Measurements from ENCODE around the gene CACNB3. TPM values are rescaled to one million over a fixed set of nuclear protein-coding genes. Genes with fewer than 3 reads are reported as not detected.

Gene CACNB3
- total RNA-seq, 1 donor from 2014 or later, result 2.1 TPM

DNA sequence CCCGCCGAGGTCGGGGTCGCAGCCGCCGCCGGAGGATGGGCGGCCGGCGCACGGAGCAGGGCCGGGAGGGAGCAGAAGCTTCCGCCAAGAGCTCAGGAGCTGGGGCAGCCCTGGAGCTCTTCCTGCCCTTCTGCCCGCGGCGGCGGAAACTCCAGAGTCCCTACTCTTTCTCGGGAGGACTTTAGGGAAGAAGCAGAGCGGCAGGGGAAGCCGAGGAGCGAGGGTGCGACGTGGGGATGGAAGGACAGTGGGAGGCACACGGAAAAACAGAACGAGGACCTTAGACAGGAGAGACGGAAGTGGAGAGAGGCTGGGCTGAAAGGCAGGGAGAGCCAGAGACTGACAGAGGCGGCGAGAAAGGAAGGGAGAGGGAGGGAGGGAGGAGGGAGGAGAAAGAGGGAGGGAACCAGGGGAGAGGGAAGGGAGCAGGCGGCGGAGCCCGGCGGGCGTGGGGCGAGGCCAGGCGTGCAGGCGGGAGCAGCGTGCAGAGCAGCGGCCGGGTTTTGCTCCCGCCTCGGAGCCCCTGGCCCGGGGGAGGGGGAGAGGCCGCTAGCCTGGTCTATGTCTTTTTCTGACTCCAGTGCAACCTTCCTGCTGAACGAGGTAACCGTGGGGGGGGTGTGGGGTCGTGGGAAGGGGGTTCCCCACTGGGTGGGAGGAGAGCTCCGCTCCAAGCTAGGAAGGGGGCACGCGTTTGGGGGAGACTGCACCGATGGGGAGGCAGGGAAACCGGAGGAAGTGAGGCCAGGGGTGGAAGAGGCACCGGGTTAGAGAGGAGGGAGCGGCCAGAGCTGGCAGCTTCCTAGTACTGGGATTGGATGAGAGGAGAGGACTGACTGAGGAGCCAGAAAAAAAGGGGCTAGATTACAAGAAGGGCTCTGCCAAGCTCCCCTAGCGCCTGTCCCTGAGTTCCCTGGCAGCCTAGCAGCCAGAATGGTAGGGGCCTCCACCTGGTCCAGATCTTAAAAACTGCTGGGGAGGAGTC lies 2.9 kb upstream of the CACNB3 start:
- ChIA-PET POLR2A (interaction anchor here (0.6 to 1.2 kb wide), 5 partner anchors 13 to 617 kb away, joined by 3 to 7 read pairs (median 3); partner anchors contain the start of genes DDX23 and RND1), CTCF (interaction anchor here (0.7 to 1.9 kb wide), 10 partner anchors 9 to 173 kb away, joined by 3 to 8 read pairs (median 3); partner anchors contain the start of gene DDX23)
- H3K4me1 Mint-ChIP-seq, result peaks cover 38% of the 10 kb centered on the region
- intact Hi-C loops (cut with micrococcal nuclease), result loop anchor here (2.0 kb wide), 1 partner anchor 75 kb away; no protein-coding TSS in a partner anchor
- no peaks in the 10 kb centered on the region for H3K9me3 Mint-ChIP-seq
- TF ChIP-seq, protein P1, sequence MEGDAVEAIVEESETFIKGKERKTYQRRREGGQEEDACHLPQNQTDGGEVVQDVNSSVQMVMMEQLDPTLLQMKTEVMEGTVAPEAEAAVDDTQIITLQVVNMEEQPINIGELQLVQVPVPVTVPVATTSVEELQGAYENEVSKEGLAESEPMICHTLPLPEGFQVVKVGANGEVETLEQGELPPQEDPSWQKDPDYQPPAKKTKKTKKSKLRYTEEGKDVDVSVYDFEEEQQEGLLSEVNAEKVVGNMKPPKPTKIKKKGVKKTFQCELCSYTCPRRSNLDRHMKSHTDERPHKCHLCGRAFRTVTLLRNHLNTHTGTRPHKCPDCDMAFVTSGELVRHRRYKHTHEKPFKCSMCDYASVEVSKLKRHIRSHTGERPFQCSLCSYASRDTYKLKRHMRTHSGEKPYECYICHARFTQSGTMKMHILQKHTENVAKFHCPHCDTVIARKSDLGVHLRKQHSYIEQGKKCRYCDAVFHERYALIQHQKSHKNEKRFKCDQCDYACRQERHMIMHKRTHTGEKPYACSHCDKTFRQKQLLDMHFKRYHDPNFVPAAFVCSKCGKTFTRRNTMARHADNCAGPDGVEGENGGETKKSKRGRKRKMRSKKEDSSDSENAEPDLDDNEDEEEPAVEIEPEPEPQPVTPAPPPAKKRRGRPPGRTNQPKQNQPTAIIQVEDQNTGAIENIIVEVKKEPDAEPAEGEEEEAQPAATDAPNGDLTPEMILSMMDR (IDR thresholded peaks at IDR 0.05), result no peak
- H3K4me3 Mint-ChIP-seq, result peak overlapping the region; percentile 92
- H3K36me3 Mint-ChIP-seq (ENCODE audit: low read depth), result peaks cover 3% of the 10 kb centered on the region
- peak; percentile 23 for ATAC-seq (ENCODE audit: low read depth)
- H3K27ac Mint-ChIP-seq, result no peak overlapping the region
- peaks cover 13% of the 10 kb centered on the region for H3K27me3 Mint-ChIP-seq
- no peak for DNase-seq

DNA sequence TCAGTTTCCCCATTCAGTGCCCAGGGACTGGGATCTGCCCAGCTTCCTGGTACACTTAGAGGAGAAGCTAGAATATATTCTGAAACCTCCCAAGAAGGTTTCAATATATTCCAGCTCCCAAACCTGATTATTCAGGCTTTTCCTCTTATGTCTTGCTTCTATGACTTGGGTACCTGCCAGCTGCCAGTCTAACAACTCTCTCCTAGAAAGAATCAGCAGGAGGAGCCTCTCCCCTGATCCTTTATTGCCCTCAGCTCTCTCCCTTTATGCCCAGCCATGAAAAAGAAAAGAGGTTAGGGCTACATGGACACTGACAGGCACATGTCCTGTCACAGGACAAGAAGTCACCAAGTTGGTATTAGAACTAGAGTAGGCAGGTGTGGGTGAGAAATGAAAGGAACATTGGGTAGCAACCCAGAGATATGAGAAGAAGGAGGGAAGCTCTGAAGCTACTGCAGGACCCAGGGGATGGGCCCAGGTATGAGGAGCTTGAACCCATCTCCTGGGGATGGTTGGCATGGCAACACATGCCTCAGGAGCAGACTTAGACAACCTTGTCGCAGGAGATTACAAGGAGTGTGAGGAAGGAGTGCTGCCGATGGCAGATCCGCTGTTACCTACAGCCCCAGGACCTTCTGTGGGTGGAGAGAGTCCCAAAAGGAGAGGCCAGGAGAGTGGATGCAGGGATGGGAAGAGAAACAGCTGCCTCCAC lies 2.0 kb upstream of the CACNB3 start:
- H3K36me3 Mint-ChIP-seq (ENCODE audit: low read depth), result peaks cover 3% of the 10 kb centered on the region
- no peak overlapping the region for H3K27ac Mint-ChIP-seq
- H3K9me3 Mint-ChIP-seq, result no peaks in the 10 kb centered on the region
- ChIA-PET CTCF (interaction anchor here (0.9 to 1.4 kb wide), 3 partner anchors 11 to 172 kb away, joined by 3 to 5 read pairs (median 3); partner anchors contain the start of gene DDX23), POLR2A (no interaction called here)
- intact Hi-C loops (cut with micrococcal nuclease), result no loop called here
- TF ChIP-seq, protein P1 (IDR thresholded peaks at IDR 0.05), result no peak
- ATAC-seq (ENCODE audit: low read depth) (no peak), DNase-seq (no peak)
- H3K4me1 Mint-ChIP-seq, result peaks cover 38% of the 10 kb centered on the region
- peaks cover 13% of the 10 kb centered on the region for H3K27me3 Mint-ChIP-seq
- peak overlapping the region; percentile 92 for H3K4me3 Mint-ChIP-seq

DNA sequence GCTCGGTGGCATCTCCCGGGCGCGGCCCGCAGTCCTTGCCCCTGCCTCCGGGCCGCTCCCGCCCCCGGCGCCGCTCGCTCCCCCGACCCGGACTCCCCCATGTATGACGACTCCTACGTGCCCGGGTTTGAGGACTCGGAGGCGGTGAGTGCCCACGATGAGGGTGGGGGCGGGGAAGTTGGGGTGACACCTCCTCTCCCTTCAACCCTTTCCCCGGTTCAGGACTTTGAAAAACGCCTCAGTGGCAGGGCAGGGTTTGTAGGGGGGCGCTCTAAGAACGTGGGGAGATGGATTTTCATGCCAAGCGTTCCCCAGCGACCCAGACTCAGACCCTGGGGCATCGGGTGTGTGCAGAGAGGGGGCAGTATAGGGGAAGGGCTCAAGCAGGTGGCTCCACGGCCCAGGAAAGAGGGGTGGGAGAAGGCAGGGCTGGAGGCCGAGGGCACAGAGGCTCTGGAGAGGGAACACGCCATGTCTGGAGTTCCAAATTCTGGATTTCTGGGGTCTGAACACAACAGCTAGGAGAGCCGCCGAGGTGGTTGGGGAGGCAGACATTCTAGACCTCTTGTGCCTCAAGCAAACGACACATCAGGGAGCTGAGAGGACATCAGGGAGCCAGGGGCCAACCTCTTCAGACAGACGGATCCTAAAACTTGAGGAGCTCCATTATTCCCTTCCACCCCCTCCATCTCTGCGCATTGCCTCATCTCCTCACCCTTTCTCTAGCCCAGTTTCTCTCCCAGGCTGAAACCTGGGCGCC lies 715 bp downstream of the CACNB3 start:
- peak; percentile 25 for DNase-seq
- POLR2A ChIA-PET, result interaction anchor here (0.6 to 1.2 kb wide), 2 partner anchors 33 to 74 kb away, joined by 3 to 4 read pairs; partner anchors contain the start of gene DDX23
- CTCF ChIA-PET, result no interaction called here
- Mint-ChIP-seq H3K4me1 (peaks cover 33% of the 10 kb centered on the region), H3K4me3 (peak overlapping the region; percentile 87), H3K9me3 (no peaks in the 10 kb centered on the region), H3K27me3 (peaks cover 13% of the 10 kb centered on the region), H3K27ac (no peak overlapping the region), H3K36me3 (ENCODE audit: low read depth) (peaks cover 3% of the 10 kb centered on the region)
- intact Hi-C loops (cut with micrococcal nuclease), result loop anchor here (1.0 kb wide), 1 partner anchor 33 kb away; the partner anchor contains the start of gene DDX23
- peak; percentile 6 for ATAC-seq (ENCODE audit: low read depth)
- TF ChIP-seq, protein P1 (IDR thresholded peaks at IDR 0.05), result no peak

DNA sequence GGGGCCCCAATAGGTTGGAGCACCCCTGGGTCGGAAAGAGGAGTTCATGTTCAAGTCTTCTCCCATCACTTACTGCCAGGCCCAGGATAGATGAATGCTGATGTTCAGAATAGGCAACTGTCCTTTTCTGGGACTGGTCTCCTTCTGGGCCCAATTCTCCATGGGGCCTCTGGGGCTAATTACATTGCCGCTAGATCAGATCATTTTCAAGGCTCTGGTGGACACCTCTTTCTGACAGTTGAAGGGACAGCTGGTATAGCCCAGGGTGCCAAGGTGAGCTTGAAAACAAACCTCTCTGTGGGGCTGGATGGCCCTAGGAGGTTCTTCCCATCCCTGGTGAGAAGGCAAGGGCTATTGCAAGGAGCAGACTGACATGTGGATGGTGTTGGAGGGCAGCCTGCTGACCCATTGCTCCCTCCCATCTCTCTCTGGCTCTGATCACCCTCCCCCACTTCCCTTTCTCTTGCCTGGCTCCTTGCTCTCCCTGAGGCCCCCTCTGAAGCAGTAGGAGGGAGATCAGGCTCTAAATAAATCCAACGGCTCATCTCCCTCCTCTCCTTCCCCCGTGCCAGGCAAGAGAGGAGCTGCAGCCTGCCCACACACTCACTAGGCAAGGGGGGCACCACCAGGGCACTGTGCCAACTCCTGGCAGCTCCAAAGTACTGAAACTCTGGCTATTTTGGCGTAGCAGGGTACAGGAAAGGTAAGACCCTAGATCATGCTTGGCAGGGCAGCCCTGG lies 1.9 kb downstream of the CACNB3 start:
- H3K4me1 Mint-ChIP-seq, result peaks cover 27% of the 10 kb centered on the region
- peaks cover 2% of the 10 kb centered on the region for H3K36me3 Mint-ChIP-seq (ENCODE audit: low read depth)
- TF ChIP-seq, protein P1 (IDR thresholded peaks at IDR 0.05), result no peak
- CTCF ChIA-PET, result interaction anchor here (0.8 kb wide), 1 partner anchor 33 kb away, joined by 4 read pairs; no protein-coding TSS in a partner anchor
- no peak for ATAC-seq (ENCODE audit: low read depth)
- intact Hi-C loops (cut with micrococcal nuclease), result no loop called here
- H3K27me3 Mint-ChIP-seq, result peaks cover 13% of the 10 kb centered on the region
- peak overlapping the region; percentile 28 for H3K4me3 Mint-ChIP-seq
- POLR2A ChIA-PET, result interaction anchor here (0.7 kb wide), 1 partner anchor 32 kb away, joined by 3 read pairs; the partner anchor contains the start of gene DDX23
- no peaks in the 10 kb centered on the region for H3K9me3 Mint-ChIP-seq
- H3K27ac Mint-ChIP-seq, result no peak overlapping the region
- no peak for DNase-seq

Measured in activated B cell treated with CpG ODN at 0.5 μM for 24 hours (primary cell).